Small intestine (tissue), 16 donors: ENCODE results near the gene ZNF75A. TPM values are rescaled to one million over a fixed set of nuclear protein-coding genes. Genes with fewer than 3 reads are reported as not detected.
A peak's percentile ranks its signal among the peaks of the same experiment; 100 is the strongest.

ENCODE experiments used
- DNase-seq, 2 donors: peaks; one replicate each; pipeline versions ENCODE4 v3.0.0 to v3.0.0-alpha.2; 2013
- FAIRE-seq: peaks from 2 replicates; lab custom pipeline; 2012; peaks lifted over from hg19 to GRCh38; lab: Jason Lieb, UNC
- H3K27ac ChIP-seq, 3 donors: one replicate each; pipeline ENCODE4 v1.5.1; 2013; ENCODE audit warnings: low read length in 2 of 3, mild to moderate bottlenecking in 2 of 3, control low read depth in 1 of 3, inconsistent platforms in 1 of 3, low read depth in 1 of 3, moderate library complexity in 1 of 3
- H3K27me3 ChIP-seq, 3 donors: one replicate each; pipeline ENCODE4 v1.6.1; 2013; ENCODE audit warnings: low read length in 3 of 3, inconsistent platforms in 1 of 3; ENCODE audit not compliant: control insufficient read depth in 3 of 3, insufficient read depth in 3 of 3
- H3K36me3 ChIP-seq, 3 donors: one replicate each; pipeline ENCODE4 v1.6.1; 2013; ENCODE audit warnings: low read length in 3 of 3, inconsistent platforms in 1 of 3, low read depth in 1 of 3, mild to moderate bottlenecking in 1 of 3, moderate library complexity in 1 of 3; ENCODE audit not compliant: control insufficient read depth in 3 of 3, insufficient read depth in 2 of 3
- H3K4me1 ChIP-seq, 3 donors: one replicate each; pipeline ENCODE4 v1.6.1; 2013; ENCODE audit warnings: low read length in 2 of 3, inconsistent platforms in 1 of 3, low read depth in 1 of 3, mild to moderate bottlenecking in 1 of 3, moderate library complexity in 1 of 3; ENCODE audit not compliant: control insufficient read depth in 3 of 3, insufficient read depth in 2 of 3
- H3K4me3 ChIP-seq, 3 donors: one replicate each; pipeline ENCODE4 v1.5.1; 2013; ENCODE audit warnings: low read length in 3 of 3, control low read depth in 1 of 3, inconsistent platforms in 1 of 3, low read depth in 1 of 3, mild to moderate bottlenecking in 1 of 3, moderate library complexity in 1 of 3
- H3K9me3 ChIP-seq, 2 donors: one replicate each; pipeline ENCODE4 v1.6.1; 2013; ENCODE audit warnings: low read depth in 1 of 2, low read length in 1 of 2; ENCODE audit not compliant: control insufficient read depth in 2 of 2, insufficient read depth in 1 of 2
- WGBS, 3 donors: extraction: QIAGEN DNeasy Blood & Tissue Kit; methylation state at CpG; one replicate each; pipeline ENCODE4 v1.1.7; 2013; 5-methylcytosine and 5-hydroxymethylcytosine counted together
- long read RNA-seq, 10 donors: transcript quantifications; one replicate each; lab custom pipeline, GENCODE V29; 2026
- polyA plus RNA-seq, 4 donors: library from polyadenylated mRNA; stranded (reverse) in 3 of 4; unstranded in 1 of 4; fragments of 200-250 nt in 3 of 4; fragments of 120-200 nt in 1 of 4; gene quantifications; one replicate each; pipeline versions ENCODE4 v1.2.1 to v1.2.3, GENCODE V29; 2013
- donor health status: healthy with polysubstance abuse.
- donor health status: control.
- donor health status: control.
- donor health status: Bipolar disorder and iron deficiency.
- donor health status: healthy.

The ZNF75A gene
- 10 to 100 TPM; 12.2 to 41.7 (median 17.0) TPM for polyA plus RNA-seq
- long read RNA-seq, donor 1, result 0 reads
- long read RNA-seq, donor 2, partial matches to known transcripts, result 0 of 6 reads
- long read RNA-seq, donor 2, other reads (novel, unspliced or antisense), result 0 of 6 reads
- long read RNA-seq, donor 3, transcript ZNF75A-206 (1 exons, 3,989 nt), result major isoform, 8 of 12 reads
- long read RNA-seq, donor 3, partial matches to known transcripts, result 0 of 12 reads
- long read RNA-seq, donor 3, other reads (novel, unspliced or antisense), result 0 of 12 reads
- long read RNA-seq, donor 4, result 0 reads
- long read RNA-seq, donor 5, partial matches to known transcripts, result 0 of 3 reads
- long read RNA-seq, donor 5, other reads (novel, unspliced or antisense), result 0 of 3 reads
- long read RNA-seq, donor 6, partial matches to known transcripts, result 0 of 4 reads
- long read RNA-seq, donor 6, other reads (novel, unspliced or antisense), result 0 of 4 reads
- long read RNA-seq, donor 7, transcript ZNF75A-206 (1 exons, 3,989 nt), result major isoform, 8 of 24 reads
- long read RNA-seq, donor 7, partial matches to known transcripts, result 9 of 24 reads
- long read RNA-seq, donor 7, other reads (novel, unspliced or antisense), result 0 of 24 reads
- long read RNA-seq, donor 8, partial matches to known transcripts, result 0 of 2 reads
- long read RNA-seq, donor 8, other reads (novel, unspliced or antisense), result 0 of 2 reads
- long read RNA-seq, donor 9, partial matches to known transcripts, result 0 of 1 reads
- long read RNA-seq, donor 9, other reads (novel, unspliced or antisense), result 0 of 1 reads
- long read RNA-seq, donor 10, transcript ZNF75A-206 (1 exons, 3,989 nt), result major isoform, 10 of 24 reads
- long read RNA-seq, donor 10, partial matches to known transcripts, result 9 of 24 reads
- long read RNA-seq, donor 10, other reads (novel, unspliced or antisense), result 0 of 24 reads

DNA sequence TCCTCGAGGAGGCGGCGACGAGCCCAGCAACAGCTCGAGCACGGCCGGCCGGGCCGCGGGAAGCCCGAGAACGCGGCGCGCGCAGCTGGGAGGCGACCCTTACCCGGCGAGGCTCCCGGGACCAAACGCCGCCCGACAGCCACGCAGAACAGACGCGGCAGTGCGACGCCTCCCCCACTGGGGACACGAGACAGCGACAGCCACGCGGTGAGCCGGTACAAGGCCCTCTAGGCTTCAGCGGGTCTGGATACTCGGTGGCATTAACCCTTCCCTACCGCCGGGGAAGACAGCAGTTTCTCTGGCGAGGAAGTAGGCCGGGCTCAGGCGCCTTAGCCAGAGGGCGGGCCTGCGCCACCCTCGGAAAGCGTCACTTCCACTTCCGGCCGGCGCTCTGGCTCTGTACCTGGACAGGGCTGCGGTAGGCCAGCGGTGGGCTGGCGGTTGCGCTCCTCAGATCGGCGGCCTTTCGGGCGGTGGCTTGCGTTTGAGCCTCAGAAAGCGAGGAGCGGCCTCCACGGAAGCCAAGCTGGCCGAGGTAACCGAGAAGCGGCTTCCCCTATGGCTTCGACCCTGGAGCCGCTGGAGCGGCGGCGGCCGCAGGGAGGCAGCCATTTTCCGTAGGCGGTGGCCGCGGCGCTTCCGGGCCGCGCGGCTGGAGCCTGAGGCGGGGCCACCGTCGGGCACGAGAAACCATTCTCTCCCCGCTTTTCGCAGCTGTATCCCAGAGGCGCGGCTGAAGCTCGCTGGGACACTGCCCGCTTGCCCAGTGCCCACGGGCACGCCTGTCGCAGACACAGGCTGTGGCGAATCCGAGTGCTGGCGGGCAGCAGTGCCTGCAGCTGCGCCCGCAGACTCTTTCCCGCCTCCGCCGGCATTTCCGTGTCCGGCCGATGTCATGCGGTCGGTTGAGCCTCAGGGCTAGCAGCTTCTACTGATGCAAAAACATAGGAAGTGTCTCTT lies at the start of gene ZNF75A, which contains the start of gene TIGD7:
TSS of gene ZNF75A (plus strand) at position 389 of the 960 bp plus-strand sequence. CDS start 2,932 bp downstream, outside the sequence.
TSS of gene TIGD7 (minus strand) at position 322 of the 960 bp plus-strand sequence. CDS start 4,816 bp downstream, outside the sequence.
- H3K27ac ChIP-seq, result peak within 1 kb of the TSS; percentile 74 to 96 (median 96)
- FAIRE-seq, result no peak
- peaks cover 3 to 73% of the 10 kb centered on the region in 2 donors for H3K9me3 ChIP-seq
- peaks cover 0 to 5% (median 0%) of the 10 kb centered on the region in 3 donors for H3K4me1 ChIP-seq
- 2 to 5% (median 4%) methylated on average over 74 to 103 of the region's 103 CpGs for WGBS, 3 donors
- peak within 1 kb of the TSS; percentile 62 to 89 (median 80) for H3K4me3 ChIP-seq
- H3K36me3 ChIP-seq, result peaks cover 0 to 30% (median 13%) of the 10 kb centered on the region in 3 donors
- peak; percentile 90 to 98 for DNase-seq
- no peaks in the 10 kb centered on the region for H3K27me3 ChIP-seq

DNA sequence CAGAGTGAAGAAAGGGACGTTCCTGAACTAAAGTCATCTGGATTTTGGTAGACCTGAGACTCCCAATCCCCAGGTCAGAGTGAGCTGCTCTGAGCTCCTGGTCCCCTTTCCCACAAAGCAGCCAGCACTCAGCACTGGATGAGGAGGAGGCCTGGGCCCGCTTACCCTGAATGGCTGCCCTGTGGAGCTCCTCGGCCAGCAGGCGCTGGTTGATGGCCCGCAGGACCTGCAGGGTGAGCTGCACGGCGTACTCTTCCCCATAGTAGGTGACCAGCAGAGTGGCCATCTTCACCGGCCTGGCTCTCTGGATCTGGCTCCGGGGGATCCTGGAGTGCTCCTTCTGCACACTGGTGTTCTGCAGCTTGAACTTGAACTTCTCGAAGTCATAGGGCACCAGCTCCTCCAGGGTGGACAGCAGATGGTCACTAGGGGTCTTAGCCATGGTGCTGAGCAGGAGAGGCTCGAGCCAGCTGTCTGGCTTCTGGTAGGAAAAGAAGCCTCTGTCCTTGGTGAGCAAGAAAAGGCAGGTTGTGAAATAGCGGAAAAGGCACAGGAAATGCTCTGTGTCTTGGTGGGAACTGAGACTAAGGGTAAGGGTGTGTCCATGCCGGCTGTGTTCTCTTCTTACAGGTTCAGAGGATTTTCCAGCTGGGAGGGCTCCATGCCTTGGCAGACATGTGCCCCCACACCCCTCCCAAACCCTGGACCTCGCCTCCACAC lies 49.0 kb upstream of the ZNF75A start, which contains the start of gene MEFV:
TSS of gene MEFV (minus strand) at position 488 of the 720 bp plus-strand sequence. CDS start at position 442, 46 bp downstream.
- Histone ChIP-seq H3K9me3 (no peaks in the 10 kb centered on the region), H3K27me3 (peaks cover 0 to 10% (median 0%) of the 10 kb centered on the region in 3 donors), H3K4me3 (no peak within 1 kb of the TSS), H3K4me1 (no peaks in the 10 kb centered on the region), H3K36me3 (no peaks in the 10 kb centered on the region), H3K27ac (no peak within 1 kb of the TSS)
- no peak for FAIRE-seq
- WGBS, 3 donors, result 75 to 80% (median 79%) methylated on average over 14 of the region's 14 CpGs
- no peak for DNase-seq

DNA sequence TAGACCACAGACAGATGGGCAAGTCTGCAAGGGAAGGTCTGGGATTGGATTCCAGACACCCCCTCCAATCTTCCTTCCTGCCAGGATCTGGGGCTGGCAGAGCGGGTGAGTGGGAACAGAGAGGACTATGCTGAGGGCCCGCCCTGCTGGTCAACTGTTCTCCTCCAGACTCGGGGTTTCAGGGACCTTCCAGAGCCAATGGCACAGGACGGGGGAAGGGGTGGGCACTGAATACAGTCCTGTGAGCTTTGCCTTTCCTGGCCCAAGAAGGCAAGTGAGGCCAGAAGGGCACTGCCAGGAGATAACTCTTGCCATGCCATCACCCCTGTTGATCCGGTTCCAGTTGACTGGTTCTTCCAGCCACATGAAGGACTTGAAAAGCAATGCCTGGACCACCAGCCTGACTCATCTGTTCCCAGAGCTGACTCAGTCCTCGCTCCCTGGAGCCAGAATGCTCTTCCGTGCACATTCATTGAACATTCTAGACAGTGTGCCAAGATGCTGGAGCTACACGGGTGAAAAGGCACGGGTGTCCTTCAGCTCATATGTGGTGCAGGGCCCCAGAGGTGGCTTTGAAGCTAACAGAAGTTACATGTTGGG lies 48.3 kb upstream of the ZNF75A start:
- peaks cover 0 to 8% (median 0%) of the 10 kb centered on the region in 3 donors for H3K27me3 ChIP-seq
- no peaks in the 10 kb centered on the region for H3K9me3 ChIP-seq
- 74 to 79% (median 78%) methylated on average over 9 of the region's 9 CpGs for WGBS, 3 donors
- DNase-seq (no peak), FAIRE-seq (no peak)
- no peaks in the 10 kb centered on the region for H3K4me1 ChIP-seq
- H3K36me3 ChIP-seq, result no peaks in the 10 kb centered on the region
- no peak overlapping the region for H3K4me3 ChIP-seq
- no peak overlapping the region for H3K27ac ChIP-seq

DNA sequence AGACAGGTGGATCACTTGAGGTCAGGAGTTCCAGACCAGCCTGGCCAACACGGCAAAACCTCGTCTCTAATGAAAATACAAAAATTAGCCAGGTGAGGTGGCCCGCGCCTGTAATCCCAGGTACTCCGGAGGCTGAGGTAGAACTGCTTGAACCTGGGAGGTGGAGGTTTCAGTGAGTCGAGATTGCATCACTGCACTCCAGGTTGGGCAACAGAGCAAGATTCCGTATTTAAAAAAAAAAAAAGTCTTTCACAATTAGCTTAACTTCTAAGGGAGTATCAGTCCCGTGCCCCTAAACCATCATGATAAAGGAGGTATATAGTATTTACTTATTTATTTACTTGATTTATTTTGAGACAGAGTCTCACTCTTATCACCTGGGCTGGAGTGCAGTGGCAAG lies 45.5 kb upstream of the ZNF75A start:
- 83 to 88% (median 84%) methylated on average over 8 of the region's 8 CpGs for WGBS, 3 donors

DNA sequence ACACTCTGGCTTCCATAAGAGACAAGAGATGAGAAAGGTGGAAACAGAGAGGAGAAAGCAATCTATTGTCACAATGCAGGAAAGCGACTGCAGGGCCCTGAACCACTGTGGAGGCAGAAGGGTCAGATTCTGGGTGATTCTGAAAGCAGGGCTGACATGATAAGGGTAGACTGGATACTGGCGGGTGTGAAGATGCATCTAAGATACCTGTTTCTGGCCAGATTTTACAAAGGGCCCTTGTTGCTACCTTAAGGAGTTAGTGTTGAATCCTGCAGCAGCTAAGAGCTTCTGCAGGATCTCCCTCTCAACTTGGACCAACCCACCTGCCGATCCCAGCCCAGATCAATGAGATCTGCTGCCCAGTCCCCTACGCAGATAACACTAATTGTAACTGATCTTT lies 42.8 kb upstream of the ZNF75A start:
- H3K4me1 ChIP-seq, result peaks cover 0 to 4% (median 0%) of the 10 kb centered on the region in 3 donors
- 89 to 99% (median 94%) methylated on average over 4 of the region's 4 CpGs for WGBS, 3 donors
- FAIRE-seq (no peak), DNase-seq (no peak)
- no peaks in the 10 kb centered on the region for H3K36me3 ChIP-seq
- peaks cover 0 to 2% (median 0%) of the 10 kb centered on the region in 3 donors for H3K27me3 ChIP-seq
- H3K9me3 ChIP-seq, result peaks cover 0 to 15% of the 10 kb centered on the region in 2 donors
- no peak overlapping the region for H3K4me3 ChIP-seq
- peak overlapping the region in 1 of 3 donors; percentile 5 for H3K27ac ChIP-seq

More for the DNA sequence above, 45.5 kb upstream of the ZNF75A start:
- H3K4me1 ChIP-seq, result peaks cover 0 to 2% (median 0%) of the 10 kb centered on the region in 3 donors
- peaks cover 0 to 3% of the 10 kb centered on the region in 2 donors for H3K9me3 ChIP-seq
- no peak overlapping the region for H3K4me3 ChIP-seq
- FAIRE-seq (no peak), DNase-seq (no peak)
- H3K27ac ChIP-seq, result no peak overlapping the region
- no peaks in the 10 kb centered on the region for H3K36me3 ChIP-seq
- H3K27me3 ChIP-seq, result peaks cover 0 to 6% (median 0%) of the 10 kb centered on the region in 3 donors

DNA sequence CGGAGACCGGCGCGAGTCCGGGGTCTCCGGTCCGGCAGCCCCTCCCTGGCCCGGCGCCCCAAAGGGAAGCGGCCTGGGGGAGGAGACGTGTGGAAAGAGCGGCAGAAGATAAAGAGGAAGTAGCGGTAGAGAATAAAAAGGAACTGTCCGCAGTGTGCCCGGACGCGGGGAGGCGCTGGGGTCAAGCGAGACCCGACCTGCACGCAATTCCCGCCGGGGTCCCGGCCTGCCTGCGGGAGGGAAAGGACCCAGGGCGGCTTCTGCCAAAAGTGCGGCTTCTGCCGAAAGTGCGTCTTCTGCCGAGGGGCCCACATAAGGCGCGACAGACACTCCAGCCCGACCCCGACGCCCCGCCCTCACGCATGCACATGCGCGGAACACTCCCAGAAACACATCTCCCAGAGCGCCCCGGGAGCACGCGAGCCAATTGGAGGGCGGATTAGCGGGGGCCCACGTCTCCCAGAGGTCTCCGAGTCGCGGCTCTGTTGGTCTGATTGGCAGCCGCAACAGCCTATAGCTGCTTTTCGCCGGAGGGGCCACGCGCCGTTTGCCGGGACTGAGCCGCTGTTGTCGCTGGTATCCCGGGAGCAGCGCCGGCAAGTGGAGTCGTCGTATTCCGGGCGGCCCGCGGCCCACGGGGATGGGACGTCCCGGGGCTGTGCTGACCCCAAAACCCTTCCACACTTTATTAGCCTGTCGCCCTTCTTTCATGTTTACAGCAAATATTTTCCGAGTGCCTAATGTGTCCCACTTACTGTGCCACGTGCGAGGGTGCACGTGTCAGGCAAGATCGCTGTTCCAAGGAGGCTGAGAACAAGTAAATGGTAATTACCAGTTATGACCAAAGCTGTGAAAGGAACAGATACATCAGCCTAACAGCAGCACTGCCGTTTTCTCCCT lies 40.9 kb upstream of the ZNF75A start:
- Histone ChIP-seq H3K9me3 (peaks cover 0 to 15% of the 10 kb centered on the region in 2 donors), H3K27ac (peak overlapping the region; percentile 96 to 98 (median 97)), H3K36me3 (peaks cover 0 to 2% (median 0%) of the 10 kb centered on the region in 3 donors), H3K27me3 (peaks cover 0 to under 1% (median 0%) of the 10 kb centered on the region in 3 donors), H3K4me3 (peak overlapping the region; percentile 76 to 92 (median 89)), H3K4me1 (peaks cover 0 to 4% (median 0%) of the 10 kb centered on the region in 3 donors)
- WGBS, 3 donors, result 1% methylated on average over 67 to 77 of the region's 77 CpGs
- peak; percentile 97 to 98 for DNase-seq
- no peak for FAIRE-seq
